Measurements from ENCODE around the gene MAGEC3. TPM values are rescaled to one million over a fixed set of nuclear protein-coding genes. Genes with fewer than 3 reads are reported as not detected.
"Not testable (repeated sequence)": the region's sequence is repeated elsewhere in the genome, so short reads cannot be mapped to it uniquely, and the experiment has no call there.

MAGEC3 gene
- total RNA-seq, 2 experiments from 2014 or later, result not detected

GRCh38 chrX:141839856-141840255 is 1.7 kb downstream of the MAGEC3 start:
- Mint-ChIP-seq H3K4me3 (no peak overlapping the region), H3K27me3 (no peaks in the 10 kb centered on the region), H3K27ac (no peak overlapping the region), H3K36me3 (ENCODE audit: low read depth) (no peaks in the 10 kb centered on the region), H3K9me3 (peaks cover 2% of the 10 kb centered on the region), H3K4me1 (ENCODE audit: low read depth) (no peaks in the 10 kb centered on the region)
- H3K9me3 ChIP-seq (ENCODE audit: control insufficient read depth in 1 of 2, insufficient read depth in 1 of 2, low read length in 2 of 2), result peaks cover 0 to 11% of the 10 kb centered on the region in 2 experiments
- ATAC-seq (ENCODE audit: poor library complexity) (no peak), DNase-seq (no peak)
- H3K4me1 ChIP-seq (ENCODE audit: insufficient read depth, low read length), result no peaks in the 10 kb centered on the region
- H3K4me3 ChIP-seq (ENCODE audit: low read length), result no peak overlapping the region
- H3K27me3 ChIP-seq (ENCODE audit: control insufficient read depth in 1 of 2, insufficient read depth in 2 of 2, low read length in 2 of 2), result no peaks in the 10 kb centered on the region
- intact Hi-C loops (cut with DNase I, micrococcal nuclease), result no loop called here
- ChIA-PET CTCF (no interaction called here), POLR2A (no interaction called here)
- TF ChIP-seq, protein P1, sequence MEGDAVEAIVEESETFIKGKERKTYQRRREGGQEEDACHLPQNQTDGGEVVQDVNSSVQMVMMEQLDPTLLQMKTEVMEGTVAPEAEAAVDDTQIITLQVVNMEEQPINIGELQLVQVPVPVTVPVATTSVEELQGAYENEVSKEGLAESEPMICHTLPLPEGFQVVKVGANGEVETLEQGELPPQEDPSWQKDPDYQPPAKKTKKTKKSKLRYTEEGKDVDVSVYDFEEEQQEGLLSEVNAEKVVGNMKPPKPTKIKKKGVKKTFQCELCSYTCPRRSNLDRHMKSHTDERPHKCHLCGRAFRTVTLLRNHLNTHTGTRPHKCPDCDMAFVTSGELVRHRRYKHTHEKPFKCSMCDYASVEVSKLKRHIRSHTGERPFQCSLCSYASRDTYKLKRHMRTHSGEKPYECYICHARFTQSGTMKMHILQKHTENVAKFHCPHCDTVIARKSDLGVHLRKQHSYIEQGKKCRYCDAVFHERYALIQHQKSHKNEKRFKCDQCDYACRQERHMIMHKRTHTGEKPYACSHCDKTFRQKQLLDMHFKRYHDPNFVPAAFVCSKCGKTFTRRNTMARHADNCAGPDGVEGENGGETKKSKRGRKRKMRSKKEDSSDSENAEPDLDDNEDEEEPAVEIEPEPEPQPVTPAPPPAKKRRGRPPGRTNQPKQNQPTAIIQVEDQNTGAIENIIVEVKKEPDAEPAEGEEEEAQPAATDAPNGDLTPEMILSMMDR (IDR thresholded peaks at IDR 0.05), result no peak
- H3K27ac ChIP-seq (ENCODE audit: low read depth in 1 of 2, low read length in 2 of 2), result no peak overlapping the region
- no peaks in the 10 kb centered on the region for H3K36me3 ChIP-seq (ENCODE audit: insufficient read depth, low read length)

- Mint-ChIP-seq H3K4me3 (no peak overlapping the region), H3K36me3 (ENCODE audit: low read depth) (no peaks in the 10 kb centered on the region), H3K27me3 (no peaks in the 10 kb centered on the region), H3K27ac (no peak overlapping the region), H3K9me3 (no peaks in the 10 kb centered on the region), H3K4me1 (ENCODE audit: low read depth) (no peaks in the 10 kb centered on the region)
- H3K9me3 ChIP-seq (ENCODE audit: control insufficient read depth in 1 of 2, insufficient read depth in 1 of 2, low read length in 2 of 2), result no peaks in the 10 kb centered on the region
- ChIA-PET CTCF (no interaction called here), POLR2A (no interaction called here)
- intact Hi-C loops (cut with DNase I, micrococcal nuclease), result no loop called here
- H3K27ac ChIP-seq (ENCODE audit: low read depth in 1 of 2, low read length in 2 of 2), result no peak overlapping the region
- no peaks in the 10 kb centered on the region for H3K27me3 ChIP-seq (ENCODE audit: control insufficient read depth in 1 of 2, insufficient read depth in 2 of 2, low read length in 2 of 2)
- ATAC-seq (ENCODE audit: poor library complexity) (no peak), DNase-seq (no peak)
- H3K36me3 ChIP-seq (ENCODE audit: insufficient read depth, low read length), result no peaks in the 10 kb centered on the region
- TF ChIP-seq, protein P1 (IDR thresholded peaks at IDR 0.05), result no peak
- H3K4me3 ChIP-seq (ENCODE audit: low read length), result no peak overlapping the region
- no peaks in the 10 kb centered on the region for H3K4me1 ChIP-seq (ENCODE audit: insufficient read depth, low read length)
Measured at GRCh38 chrX:141857479-141857878, 19.4 kb downstream of the MAGEC3 start.

DNA sequence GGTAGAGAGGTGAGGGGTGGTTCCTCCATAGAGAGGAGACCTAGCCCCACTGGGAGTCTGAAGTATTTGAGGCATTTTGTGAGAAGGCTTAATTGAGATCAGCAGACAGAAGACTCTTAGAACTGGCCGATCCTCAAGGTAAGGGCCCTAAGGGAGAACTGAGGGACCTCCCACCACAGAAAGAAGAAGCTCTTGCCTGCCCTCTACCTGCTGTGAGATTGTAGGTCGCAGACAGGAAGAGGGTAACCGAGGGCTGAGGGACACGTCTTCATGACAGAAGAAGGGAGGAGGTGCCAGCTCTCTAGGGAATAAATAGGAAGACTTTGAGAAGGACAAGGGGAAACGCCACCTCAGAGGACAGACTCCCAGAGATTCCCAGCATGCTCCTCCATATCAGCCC is 41.5 kb downstream of the MAGEC3 start:
- intact Hi-C loops (cut with DNase I, micrococcal nuclease), result no loop called here
- Mint-ChIP-seq H3K9me3 (peaks cover 4% of the 10 kb centered on the region), H3K27me3 (no peaks in the 10 kb centered on the region), H3K4me1 (ENCODE audit: low read depth) (no peaks in the 10 kb centered on the region), H3K4me3 (no peak overlapping the region), H3K27ac (no peak overlapping the region), H3K36me3 (ENCODE audit: low read depth) (no peaks in the 10 kb centered on the region)
- TF ChIP-seq, protein P1 (IDR thresholded peaks at IDR 0.05), result no peak
- Histone ChIP-seq H3K36me3 (ENCODE audit: insufficient read depth, low read length) (no peaks in the 10 kb centered on the region), H3K9me3 (ENCODE audit: control insufficient read depth in 1 of 2, insufficient read depth in 1 of 2, low read length in 2 of 2) (peaks cover 0 to 14% of the 10 kb centered on the region in 2 experiments), H3K27me3 (ENCODE audit: control insufficient read depth in 1 of 2, insufficient read depth in 2 of 2, low read length in 2 of 2) (no peaks in the 10 kb centered on the region), H3K4me3 (ENCODE audit: low read length) (no peak overlapping the region), H3K4me1 (ENCODE audit: insufficient read depth, low read length) (no peaks in the 10 kb centered on the region), H3K27ac (ENCODE audit: low read depth in 1 of 2, low read length in 2 of 2) (no peak overlapping the region)
- CTCF ChIA-PET, result no interaction called here
- ATAC-seq (ENCODE audit: poor library complexity), result no peak
- DNase-seq, result no peak
- POLR2A ChIA-PET, result no interaction called here

- H3K4me3 Mint-ChIP-seq; H3K36me3 Mint-ChIP-seq (ENCODE audit: low read depth); H3K4me1 ChIP-seq (ENCODE audit: insufficient read depth, low read length); H3K9me3 Mint-ChIP-seq; H3K4me3 ChIP-seq (ENCODE audit: low read length); CTCF ChIA-PET; H3K4me1 Mint-ChIP-seq (ENCODE audit: low read depth); POLR2A ChIA-PET; H3K27ac ChIP-seq (ENCODE audit: low read depth in 1 of 2, low read length in 2 of 2); H3K27ac Mint-ChIP-seq; H3K9me3 ChIP-seq (ENCODE audit: control insufficient read depth in 1 of 2, insufficient read depth in 1 of 2, low read length in 2 of 2); H3K27me3 Mint-ChIP-seq; H3K27me3 ChIP-seq (ENCODE audit: control insufficient read depth in 1 of 2, insufficient read depth in 2 of 2, low read length in 2 of 2); H3K36me3 ChIP-seq (ENCODE audit: insufficient read depth, low read length); ATAC-seq (ENCODE audit: poor library complexity); intact Hi-C loops (cut with DNase I, micrococcal nuclease); DNase-seq: not testable (repeated sequence)
Measured at GRCh38 chrX:141888811-141889210, 50.7 kb downstream of the MAGEC3 start.

All from CD4-positive, alpha-beta T cell (primary cell).